Measurements from ENCODE around the gene TMEM108. TPM values are rescaled to one million over a fixed set of nuclear protein-coding genes. Genes with fewer than 3 reads are reported as not detected.

TMEM108 gene
- total and polyA plus RNA-seq, 11 donors = 0.14 to 2.8 (median 0.57) TPM

- DNase-seq = no peak
- no peak overlapping the region for H3K27ac ChIP-seq
- no peak for ATAC-seq
- peaks cover 0 to 3% (median 0%) of the 10 kb centered on the region in 12 donors for H3K4me1 ChIP-seq
- TF ChIP-seq POLR2A (IDR thresholded peaks at IDR 0.05) = no peak
- TF ChIP-seq, protein P1, sequence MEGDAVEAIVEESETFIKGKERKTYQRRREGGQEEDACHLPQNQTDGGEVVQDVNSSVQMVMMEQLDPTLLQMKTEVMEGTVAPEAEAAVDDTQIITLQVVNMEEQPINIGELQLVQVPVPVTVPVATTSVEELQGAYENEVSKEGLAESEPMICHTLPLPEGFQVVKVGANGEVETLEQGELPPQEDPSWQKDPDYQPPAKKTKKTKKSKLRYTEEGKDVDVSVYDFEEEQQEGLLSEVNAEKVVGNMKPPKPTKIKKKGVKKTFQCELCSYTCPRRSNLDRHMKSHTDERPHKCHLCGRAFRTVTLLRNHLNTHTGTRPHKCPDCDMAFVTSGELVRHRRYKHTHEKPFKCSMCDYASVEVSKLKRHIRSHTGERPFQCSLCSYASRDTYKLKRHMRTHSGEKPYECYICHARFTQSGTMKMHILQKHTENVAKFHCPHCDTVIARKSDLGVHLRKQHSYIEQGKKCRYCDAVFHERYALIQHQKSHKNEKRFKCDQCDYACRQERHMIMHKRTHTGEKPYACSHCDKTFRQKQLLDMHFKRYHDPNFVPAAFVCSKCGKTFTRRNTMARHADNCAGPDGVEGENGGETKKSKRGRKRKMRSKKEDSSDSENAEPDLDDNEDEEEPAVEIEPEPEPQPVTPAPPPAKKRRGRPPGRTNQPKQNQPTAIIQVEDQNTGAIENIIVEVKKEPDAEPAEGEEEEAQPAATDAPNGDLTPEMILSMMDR (IDR thresholded peaks at IDR 0.05) = no peak
- no peaks in the 10 kb centered on the region for H3K9me3 ChIP-seq
- H3K4me3 ChIP-seq = no peak overlapping the region
- 47 to 82% (median 61%) methylated on average over 1 of the region's 1 CpG for WGBS, 4 donors
- H3K36me3 ChIP-seq = no peaks in the 10 kb centered on the region
- H3K27me3 ChIP-seq = no peaks in the 10 kb centered on the region
- intact Hi-C loops (cut with DNase I) = no loop called here
Measured at GRCh38 chr3:133367956-133368355, 329.8 kb downstream of the TMEM108 start.

DNA sequence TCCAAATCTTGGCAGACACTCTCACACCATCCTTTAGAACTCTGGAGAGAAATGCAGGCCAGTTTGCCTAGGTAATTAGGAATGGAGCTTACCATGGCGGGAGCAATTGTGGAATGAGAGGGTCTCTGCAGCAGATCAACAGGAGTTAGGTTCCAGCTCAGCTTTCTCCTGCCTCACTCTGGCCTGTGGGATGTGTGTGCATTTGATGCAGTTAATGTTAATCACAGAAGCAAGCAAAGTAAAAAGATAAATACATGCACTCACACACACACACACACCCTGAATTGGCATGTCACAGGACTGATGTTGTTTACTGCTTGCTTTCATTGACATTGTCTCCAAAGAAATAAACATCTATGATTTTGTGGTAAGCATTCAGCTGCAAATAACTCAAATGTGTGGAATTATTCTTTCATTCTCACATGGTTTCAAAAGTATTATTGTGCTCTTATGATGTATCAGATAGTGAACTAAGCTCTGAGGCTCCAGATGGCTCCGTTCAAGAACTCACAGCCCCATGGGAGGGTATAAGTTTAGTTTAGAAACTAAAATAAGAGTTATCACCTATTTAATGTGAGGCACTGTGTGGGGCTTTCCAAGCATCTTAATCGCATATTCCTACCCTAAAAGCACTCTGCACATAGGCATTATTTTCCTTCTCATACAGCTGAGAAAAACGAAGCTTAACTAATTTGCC lies 330.3 kb downstream of the TMEM108 start:
- Histone ChIP-seq H3K27ac (no peak overlapping the region), H3K4me1 (peaks cover 0 to 3% (median 0%) of the 10 kb centered on the region in 12 donors), H3K9me3 (no peaks in the 10 kb centered on the region), H3K27me3 (no peaks in the 10 kb centered on the region), H3K36me3 (no peaks in the 10 kb centered on the region), H3K4me3 (no peak overlapping the region)
- TF ChIP-seq, protein P1 (IDR thresholded peaks at IDR 0.05) = no peak
- no peak for TF ChIP-seq POLR2A (IDR thresholded peaks at IDR 0.05)
- ATAC-seq (no peak), DNase-seq (no peak)
- 48 to 64% (median 58%) methylated on average over 4 of the region's 4 CpGs for WGBS, 4 donors
- intact Hi-C loops (cut with DNase I) = no loop called here

- ATAC-seq (no peak), DNase-seq (no peak)
- Histone ChIP-seq H3K4me1 (peaks cover 0 to 3% (median 0%) of the 10 kb centered on the region in 12 donors), H3K27ac (no peak overlapping the region), H3K27me3 (no peaks in the 10 kb centered on the region), H3K4me3 (no peak overlapping the region), H3K36me3 (no peaks in the 10 kb centered on the region), H3K9me3 (no peaks in the 10 kb centered on the region)
- intact Hi-C loops (cut with DNase I) = no loop called here
- WGBS, 4 donors = 75 to 81% (median 77%) methylated on average over 9 of the region's 9 CpGs
- TF ChIP-seq POLR2A (IDR thresholded peaks at IDR 0.05) = no peak
- TF ChIP-seq, protein P1 (IDR thresholded peaks at IDR 0.05) = no peak
Measured at GRCh38 chr3:133369068-133369440, 330.9 kb downstream of the TMEM108 start.

- H3K27me3 ChIP-seq = no peaks in the 10 kb centered on the region
- H3K36me3 ChIP-seq = no peaks in the 10 kb centered on the region
- intact Hi-C loops (cut with DNase I) = no loop called here
- no peak for TF ChIP-seq POLR2A (IDR thresholded peaks at IDR 0.05)
- TF ChIP-seq, protein P1 (IDR thresholded peaks at IDR 0.05) = no peak
- no peaks in the 10 kb centered on the region for H3K9me3 ChIP-seq
- no peak overlapping the region for H3K27ac ChIP-seq
- no peak overlapping the region for H3K4me3 ChIP-seq
- ATAC-seq = no peak
- no peak for DNase-seq
- H3K4me1 ChIP-seq = peaks cover 0 to 3% (median 0%) of the 10 kb centered on the region in 12 donors
- WGBS, 4 donors = 88 to 94% (median 92%) methylated on average over 2 of the region's 2 CpGs
Measured at GRCh38 chr3:133371181-133371580, 333.0 kb downstream of the TMEM108 start.

All from heart left ventricle (tissue), 16 donors.